HEK293 (cell line): Measurements from ENCODE around the gene CKM.

ENCODE experiments used
- SCRT1 ChIP-seq: fragments of 450-650 bp; formaldehyde crosslinking; IDR thresholded peaks from 2 replicates; pipeline ENCODE4 v1.5.1; 2016; ENCODE audit warnings: missing biosample characterization, missing genetic modification characterization, borderline replicate concordance
- ZIC2 ChIP-seq: fragments of 450-650 bp; formaldehyde crosslinking; IDR thresholded peaks from 2 replicates; pipeline ENCODE4 v1.5.1; 2016; ENCODE audit warnings: missing biosample characterization, missing genetic modification characterization
- ZNF138 ChIP-seq: fragments of 450-650 bp; formaldehyde crosslinking; IDR thresholded peaks from 2 replicates; pipeline ENCODE4 v1.5.1; 2016; ENCODE audit warnings: missing biosample characterization, missing genetic modification characterization, borderline replicate concordance
- ZNF239 ChIP-seq: fragments of 450-650 bp; formaldehyde crosslinking; IDR thresholded peaks from 2 replicates; pipeline ENCODE4 v1.5.1; 2016; ENCODE audit warnings: missing biosample characterization, missing genetic modification characterization
- ZNF302 ChIP-seq: fragments of 450-650 bp; formaldehyde crosslinking; IDR thresholded peaks from 2 replicates; pipeline ENCODE4 v1.5.1; 2016; ENCODE audit warnings: missing biosample characterization, missing genetic modification characterization, low read depth
- ZNF768 ChIP-seq: fragments of 450-650 bp; formaldehyde crosslinking; IDR thresholded peaks from 2 replicates; pipeline ENCODE4 v1.5.1; 2018; ENCODE audit warnings: missing biosample characterization, mild to moderate bottlenecking, missing genetic modification characterization
- ZNF830 ChIP-seq: fragments of 450-650 bp; IDR thresholded peaks from 2 replicates; pipeline ENCODE4 v1.5.0; 2018; ENCODE audit warnings: missing biosample characterization, missing genetic modification characterization, low read depth, mild to moderate bottlenecking, moderate library complexity
- TF ChIP-seq, protein P1 (sequence below): fragments of 450-650 bp; formaldehyde crosslinking; IDR thresholded peaks from 2 replicates; pipeline ENCODE4 v1.5.1; 2016; ENCODE audit warnings: missing biosample characterization, missing genetic modification characterization
- TF ChIP-seq, protein P2 (sequence below): fragments of 450-650 bp; formaldehyde crosslinking; IDR thresholded peaks from 2 replicates; pipeline ENCODE4 v1.5.1; 2016; ENCODE audit warnings: missing biosample characterization, missing genetic modification characterization
- TF ChIP-seq, protein P3 (sequence below): fragments of 450-650 bp; formaldehyde crosslinking; IDR thresholded peaks from 2 replicates; pipeline ENCODE4 v1.5.1; 2016; ENCODE audit warnings: missing biosample characterization, missing genetic modification characterization

DNA sequence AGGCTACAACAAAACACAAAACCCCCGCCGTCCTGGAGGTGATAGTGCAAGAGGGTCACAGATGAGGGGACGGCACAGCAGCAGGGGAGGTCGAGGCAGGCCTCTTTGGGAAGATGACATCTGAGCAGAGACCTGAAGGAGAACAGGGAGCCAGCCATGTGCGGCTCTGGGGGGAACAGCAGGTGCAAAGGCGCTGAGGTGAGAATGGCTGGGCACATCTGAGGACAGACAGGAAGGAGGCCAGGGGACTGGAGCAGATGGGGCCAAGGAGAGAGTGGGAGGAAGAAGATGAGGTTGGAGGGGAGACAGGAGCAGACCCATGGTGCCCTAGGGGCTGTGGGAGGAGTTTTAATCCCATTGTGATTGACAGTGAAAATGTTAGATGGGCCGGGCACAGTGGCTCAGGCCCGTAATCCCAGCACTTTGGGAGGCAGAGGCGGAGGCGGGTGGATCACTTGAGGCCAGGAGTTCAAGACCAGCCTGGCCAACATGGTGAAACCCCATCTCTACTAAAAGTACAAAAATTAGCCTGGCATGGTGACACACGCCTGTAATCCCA lies 1.8 kb upstream of the CKM start:
- TF ChIP-seq, protein P1, sequence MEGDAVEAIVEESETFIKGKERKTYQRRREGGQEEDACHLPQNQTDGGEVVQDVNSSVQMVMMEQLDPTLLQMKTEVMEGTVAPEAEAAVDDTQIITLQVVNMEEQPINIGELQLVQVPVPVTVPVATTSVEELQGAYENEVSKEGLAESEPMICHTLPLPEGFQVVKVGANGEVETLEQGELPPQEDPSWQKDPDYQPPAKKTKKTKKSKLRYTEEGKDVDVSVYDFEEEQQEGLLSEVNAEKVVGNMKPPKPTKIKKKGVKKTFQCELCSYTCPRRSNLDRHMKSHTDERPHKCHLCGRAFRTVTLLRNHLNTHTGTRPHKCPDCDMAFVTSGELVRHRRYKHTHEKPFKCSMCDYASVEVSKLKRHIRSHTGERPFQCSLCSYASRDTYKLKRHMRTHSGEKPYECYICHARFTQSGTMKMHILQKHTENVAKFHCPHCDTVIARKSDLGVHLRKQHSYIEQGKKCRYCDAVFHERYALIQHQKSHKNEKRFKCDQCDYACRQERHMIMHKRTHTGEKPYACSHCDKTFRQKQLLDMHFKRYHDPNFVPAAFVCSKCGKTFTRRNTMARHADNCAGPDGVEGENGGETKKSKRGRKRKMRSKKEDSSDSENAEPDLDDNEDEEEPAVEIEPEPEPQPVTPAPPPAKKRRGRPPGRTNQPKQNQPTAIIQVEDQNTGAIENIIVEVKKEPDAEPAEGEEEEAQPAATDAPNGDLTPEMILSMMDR (tag by site-specific recombination), result no peak
- TF ChIP-seq, protein P2, sequence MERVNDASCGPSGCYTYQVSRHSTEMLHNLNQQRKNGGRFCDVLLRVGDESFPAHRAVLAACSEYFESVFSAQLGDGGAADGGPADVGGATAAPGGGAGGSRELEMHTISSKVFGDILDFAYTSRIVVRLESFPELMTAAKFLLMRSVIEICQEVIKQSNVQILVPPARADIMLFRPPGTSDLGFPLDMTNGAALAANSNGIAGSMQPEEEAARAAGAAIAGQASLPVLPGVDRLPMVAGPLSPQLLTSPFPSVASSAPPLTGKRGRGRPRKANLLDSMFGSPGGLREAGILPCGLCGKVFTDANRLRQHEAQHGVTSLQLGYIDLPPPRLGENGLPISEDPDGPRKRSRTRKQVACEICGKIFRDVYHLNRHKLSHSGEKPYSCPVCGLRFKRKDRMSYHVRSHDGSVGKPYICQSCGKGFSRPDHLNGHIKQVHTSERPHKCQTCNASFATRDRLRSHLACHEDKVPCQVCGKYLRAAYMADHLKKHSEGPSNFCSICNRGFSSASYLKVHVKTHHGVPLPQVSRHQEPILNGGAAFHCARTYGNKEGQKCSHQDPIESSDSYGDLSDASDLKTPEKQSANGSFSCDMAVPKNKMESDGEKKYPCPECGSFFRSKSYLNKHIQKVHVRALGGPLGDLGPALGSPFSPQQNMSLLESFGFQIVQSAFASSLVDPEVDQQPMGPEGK (tag by site-specific recombination), result 0 out of 2 replicates have a peak, but pooled peaks have one; percentile 30
- no peak for TF ChIP-seq ZNF138
- TF ChIP-seq ZNF768 (tag by site-specific recombination), result no peak
- TF ChIP-seq, protein P3, sequence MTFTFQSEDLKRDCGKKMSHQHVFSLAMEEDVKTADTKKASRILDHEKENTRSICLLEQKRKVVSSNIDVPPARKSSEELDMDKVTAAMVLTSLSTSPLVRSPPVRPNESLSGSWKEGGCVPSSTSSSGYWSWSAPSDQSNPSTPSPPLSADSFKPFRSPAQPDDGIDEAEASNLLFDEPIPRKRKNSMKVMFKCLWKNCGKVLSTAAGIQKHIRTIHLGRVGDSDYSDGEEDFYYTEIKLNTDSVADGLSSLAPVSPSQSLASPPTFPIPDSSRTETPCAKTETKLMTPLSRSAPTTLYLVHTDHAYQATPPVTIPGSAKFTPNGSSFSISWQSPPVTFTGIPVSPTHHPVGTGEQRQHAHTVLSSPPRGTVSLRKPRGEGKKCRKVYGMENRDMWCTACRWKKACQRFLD (tag by site-specific recombination), result no peak
- TF ChIP-seq SCRT1, result no peak
- no peak for TF ChIP-seq ZIC2 (tag by site-specific recombination)
- no peak for TF ChIP-seq ZNF239 (tag by site-specific recombination)
- no peak for TF ChIP-seq ZNF302 (tag by site-specific recombination)
- no peak for TF ChIP-seq ZNF830 (tag by site-specific recombination)
